Vagina (tissue), 2 donors: ENCODE data around the gene AIFM3. TPM values are rescaled to one million over a fixed set of nuclear protein-coding genes. Genes with fewer than 3 reads are reported as not detected.
"Not testable (repeated sequence)": the region's sequence is repeated elsewhere in the genome, so short reads cannot be mapped to it uniquely, and the experiment has no call there.

Experiments
- DNase-seq, 2 donors: peaks; one replicate each; pipeline ENCODE4 v3.0.0-alpha.2; 2017; ENCODE audit errors: extremely low spot score in 2 of 2
- H3K27ac ChIP-seq: fragments of 200-600 bp; sonication (generic); one replicate; pipeline ENCODE4 v1.5.1; 2019
- H3K27me3 ChIP-seq: fragments of 200-600 bp; sonication (generic); one replicate; pipeline ENCODE4 v1.5.1; 2019
- H3K36me3 ChIP-seq, 2 donors: fragments of 200-600 bp; sonication (generic); one replicate each; pipeline ENCODE4 v1.5.1; 2017 to 2019
- H3K4me1 ChIP-seq: fragments of 200-600 bp; sonication (generic); one replicate; pipeline ENCODE4 v1.5.1; 2019
- H3K4me3 ChIP-seq, 2 donors: fragments of 200-600 bp; sonication (generic); 1 replicate in 1 of 2; 2 replicates in 1 of 2; pipeline ENCODE4 v1.5.1; 2016 to 2019
- H3K9me3 ChIP-seq: fragments of 200-600 bp; sonication (generic); one replicate; pipeline ENCODE4 v1.5.1; 2019
- CTCF ChIP-seq, 3 experiments: fragments of 450-650 bp in 2 of 3; fragments of 200-600 bp in 1 of 3; sonication (generic) in 1 of 3; IDR thresholded peaks; one replicate each; pipeline ENCODE4 v1.5.1; 2017 to 2019; ENCODE audit warnings: antibody characterized with exemption in 3 of 3, mild to moderate bottlenecking in 2 of 3, moderate library complexity in 2 of 3
- POLR2A ChIP-seq, 2 donors: fragments of 450-650 bp; IDR thresholded peaks; one replicate each; pipeline ENCODE4 v1.6.1; 2017; ENCODE audit warnings: antibody characterized with exemption in 2 of 2, mild to moderate bottlenecking in 2 of 2, moderate library complexity in 2 of 2
- POLR2AphosphoS5 ChIP-seq, 2 donors: sonication (generic); formaldehyde crosslinking; IDR thresholded peaks; one replicate each; pipeline ENCODE4 v1.9.0; 2017; ENCODE audit warnings: antibody characterized with exemption in 2 of 2, mild to moderate bottlenecking in 2 of 2, low read depth in 1 of 2; ENCODE audit not compliant: insufficient read depth in 1 of 2
- intact Hi-C: fragments of 100-400 bp; cut with DNase I; formaldehyde crosslinking; loops from one replicate; pipeline ENCODE4 v1.15.1; 2023
- total RNA-seq: library from RNA; depleted of rRNA; stranded (reverse); fragments of >200 nt; gene quantifications from one replicate; pipeline ENCODE4 v1.2.3, GENCODE V29; 2016

Gene AIFM3
- total RNA-seq, 1 donor from 2014 or later: not detected

DNA sequence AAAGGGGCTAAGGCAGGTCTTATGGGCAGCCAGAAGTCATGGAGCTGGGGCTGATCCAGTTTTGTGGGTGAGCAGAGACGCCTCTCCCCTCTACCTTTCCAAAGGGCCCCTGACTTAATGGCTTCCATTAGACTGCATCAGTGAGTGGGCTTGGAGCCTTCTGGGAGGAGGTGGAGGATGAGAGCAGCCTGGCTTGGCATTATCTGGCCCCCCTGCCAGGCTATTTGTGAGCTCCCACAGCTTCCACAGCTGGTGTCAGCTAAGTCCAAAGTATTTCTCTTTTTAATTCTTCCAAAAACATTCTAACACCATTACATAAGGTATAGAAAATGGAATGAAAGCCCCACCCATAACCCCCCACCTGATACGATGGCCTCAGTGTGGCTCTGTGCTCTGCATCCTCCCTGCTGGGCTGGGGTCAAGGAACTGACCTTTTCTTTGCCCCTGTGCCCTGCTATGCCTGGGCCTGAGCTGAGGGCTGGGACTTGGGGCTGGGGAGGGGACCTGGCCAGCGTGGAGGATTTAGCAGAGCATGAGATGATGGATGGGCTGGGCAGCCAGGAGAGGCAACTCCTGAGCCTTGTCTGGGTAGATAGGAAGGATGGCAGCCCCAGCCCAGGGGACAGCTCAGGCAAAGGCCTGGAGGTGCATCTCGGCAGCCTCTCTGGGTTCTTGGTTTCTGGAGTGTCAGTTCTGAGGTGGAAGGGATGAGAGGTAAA lies 4.0 kb downstream of the AIFM3 start:
- Histone ChIP-seq H3K36me3 (no peaks in the 10 kb centered on the region), H3K27me3 (no peaks in the 10 kb centered on the region), H3K4me1 (no peaks in the 10 kb centered on the region), H3K27ac (no peak overlapping the region), H3K4me3 (no peak overlapping the region), H3K9me3 (no peaks in the 10 kb centered on the region)
- no peak for DNase-seq
- TF ChIP-seq POLR2A (IDR thresholded peaks at IDR 0.05): no peak
- TF ChIP-seq POLR2AphosphoS5 (IDR thresholded peaks at IDR 0.05; ENCODE audit: insufficient read depth in 1 of 2, low read depth in 1 of 2): no peak
- intact Hi-C loops: no loop called here

DNA sequence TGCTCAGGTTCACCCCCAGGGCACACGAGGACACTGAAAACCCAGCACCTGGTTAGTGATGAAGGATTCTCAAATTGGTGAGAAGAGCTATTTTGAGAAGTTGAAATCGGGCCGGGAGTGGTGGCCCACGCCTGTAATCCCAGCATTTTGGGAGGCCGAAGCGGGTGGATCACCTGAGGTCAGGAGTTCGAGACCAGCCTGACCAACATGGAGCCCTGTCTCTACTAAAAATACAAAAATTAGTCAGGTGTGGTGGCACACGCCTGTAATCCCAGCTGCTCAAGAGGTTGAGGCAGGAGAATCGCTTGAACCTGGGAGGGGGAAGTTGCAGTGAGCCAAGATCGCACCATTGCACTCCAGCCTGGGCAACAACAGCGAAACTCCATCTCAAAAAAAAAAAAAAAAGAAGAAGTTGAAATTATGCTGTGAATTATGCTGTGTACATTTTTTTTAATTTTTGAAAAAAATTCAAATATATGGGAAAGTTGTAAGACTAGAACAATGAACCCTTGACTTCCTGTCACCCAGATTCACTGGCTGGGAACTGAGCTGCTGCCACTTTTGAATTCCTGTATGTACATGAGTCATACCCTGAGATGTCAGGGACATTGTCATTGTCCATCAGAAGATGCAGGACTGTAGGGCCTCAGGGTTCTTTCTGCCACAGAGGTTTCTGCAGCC lies 5.1 kb downstream of the AIFM3 start:
- H3K36me3 ChIP-seq, H3K4me1 ChIP-seq, intact Hi-C loops, H3K27ac ChIP-seq, DNase-seq, H3K9me3 ChIP-seq, H3K27me3 ChIP-seq, H3K4me3 ChIP-seq: not testable (repeated sequence)

DNA sequence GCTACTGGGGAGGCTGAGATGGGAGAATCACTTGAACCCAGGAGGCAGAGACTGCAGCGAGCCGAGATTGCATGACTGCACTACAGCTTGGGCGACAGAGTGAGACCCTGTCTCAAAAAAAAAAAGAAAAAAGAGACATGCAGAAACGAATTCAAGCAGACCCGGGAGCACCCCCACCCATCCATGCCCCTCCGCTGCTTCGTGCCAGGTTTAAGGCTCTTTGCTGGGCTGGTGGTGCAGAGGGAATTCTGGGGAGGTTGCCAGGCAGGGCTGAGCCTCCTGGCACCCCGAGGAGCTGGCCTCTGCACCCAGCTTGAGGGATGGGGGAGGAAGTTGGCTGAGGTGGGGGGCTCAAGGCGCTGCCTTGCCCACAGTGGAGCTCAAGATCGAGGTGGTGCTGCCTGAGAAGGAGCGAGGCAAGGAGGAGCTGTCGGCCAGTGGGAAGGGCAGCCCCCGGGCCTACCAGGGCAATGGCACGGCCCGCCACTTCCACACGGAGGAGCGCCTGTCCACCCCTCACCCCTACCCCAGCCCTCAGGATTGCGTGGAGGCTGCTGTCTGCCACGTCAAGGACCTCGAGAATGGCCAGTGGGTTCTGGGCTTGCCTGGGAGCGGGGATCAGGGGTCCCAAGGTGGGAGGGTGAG lies 6.0 kb downstream of the AIFM3 start:
- H3K4me3 ChIP-seq: no peak overlapping the region
- no peak overlapping the region for H3K27ac ChIP-seq
- H3K36me3 ChIP-seq: no peaks in the 10 kb centered on the region
- DNase-seq: no peak
- intact Hi-C loops: no loop called here
- TF ChIP-seq POLR2A (IDR thresholded peaks at IDR 0.05) (no peak), POLR2AphosphoS5 (IDR thresholded peaks at IDR 0.05; ENCODE audit: insufficient read depth in 1 of 2, low read depth in 1 of 2) (no peak), CTCF (IDR thresholded peaks at IDR 0.05) (no peak)
- H3K9me3 ChIP-seq: no peaks in the 10 kb centered on the region
- no peaks in the 10 kb centered on the region for H3K4me1 ChIP-seq
- H3K27me3 ChIP-seq: no peaks in the 10 kb centered on the region

GRCh38 chr22:20973634-20974286 lies 6.7 kb downstream of the AIFM3 start:
- peaks cover 4% of the 10 kb centered on the region for H3K9me3 ChIP-seq
- TF ChIP-seq POLR2AphosphoS5 (IDR thresholded peaks at IDR 0.05; ENCODE audit: insufficient read depth in 1 of 2, low read depth in 1 of 2): no peak
- no peak for TF ChIP-seq POLR2A (IDR thresholded peaks at IDR 0.05)
- no peak for TF ChIP-seq CTCF (IDR thresholded peaks at IDR 0.05)
- no peak overlapping the region for H3K4me3 ChIP-seq
- H3K27me3 ChIP-seq: no peaks in the 10 kb centered on the region
- no peaks in the 10 kb centered on the region for H3K4me1 ChIP-seq
- intact Hi-C loops: no loop called here
- H3K27ac ChIP-seq: no peak overlapping the region
- no peak for DNase-seq
- no peaks in the 10 kb centered on the region for H3K36me3 ChIP-seq

DNA sequence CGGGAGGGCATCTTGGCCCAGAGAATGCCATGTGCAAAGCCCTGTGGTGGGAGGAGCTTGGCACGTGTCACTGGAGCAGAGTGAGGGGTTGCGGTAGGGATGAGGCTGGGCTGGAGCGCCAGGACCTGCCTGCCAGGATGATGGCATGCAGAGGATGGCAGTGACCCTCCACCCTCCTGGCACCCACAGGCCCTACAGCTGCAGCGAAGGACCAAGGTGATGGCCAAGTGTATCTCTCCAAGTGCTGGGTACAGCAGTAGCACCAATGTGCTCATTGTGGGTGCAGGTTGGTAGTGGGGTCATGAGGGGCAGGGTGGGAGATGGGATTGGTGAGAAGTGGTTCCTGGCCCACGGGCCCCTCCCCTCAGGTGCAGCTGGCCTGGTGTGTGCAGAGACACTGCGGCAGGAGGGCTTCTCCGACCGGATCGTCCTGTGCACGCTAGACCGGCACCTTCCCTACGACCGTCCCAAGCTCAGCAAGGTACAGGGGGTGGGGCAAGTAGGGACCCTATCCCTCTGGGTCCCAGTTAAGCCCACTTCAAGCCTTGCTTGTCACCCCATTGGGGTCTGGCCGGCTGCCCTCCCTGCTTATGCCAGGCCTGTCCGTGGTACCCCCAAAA lies 7.4 kb downstream of the AIFM3 start:
- DNase-seq: no peak
- H3K4me1 ChIP-seq: peaks cover 4% of the 10 kb centered on the region
- H3K9me3 ChIP-seq: peaks cover 5% of the 10 kb centered on the region
- TF ChIP-seq CTCF (IDR thresholded peaks at IDR 0.05): no peak
- TF ChIP-seq POLR2AphosphoS5 (IDR thresholded peaks at IDR 0.05; ENCODE audit: insufficient read depth in 1 of 2, low read depth in 1 of 2): no peak
- TF ChIP-seq POLR2A (IDR thresholded peaks at IDR 0.05): no peak
- no peaks in the 10 kb centered on the region for H3K27me3 ChIP-seq
- H3K27ac ChIP-seq: no peak overlapping the region
- H3K4me3 ChIP-seq: no peak overlapping the region
- intact Hi-C loops: no loop called here
- H3K36me3 ChIP-seq: no peaks in the 10 kb centered on the region
